IPS DF 19.7 (cell line): Measurements from ENCODE around the gene RBMS1.
"Not testable (repeated sequence)": the region's sequence is repeated elsewhere in the genome, so short reads cannot be mapped to it uniquely, and the experiment has no call there.

Source experiments
- DNase-seq: peaks from one replicate; pipeline ENCODE4 v3.0.0-alpha.2; 2013; ENCODE audit warnings: low read depth, low spot score

RBMS1 gene

GRCh38 chr2:160434254-160434948 is 59.2 kb downstream of the RBMS1 start:
- no peak for DNase-seq

GRCh38 chr2:160433466-160434140 is 60.0 kb downstream of the RBMS1 start:
- no peak for DNase-seq

- no peak for DNase-seq
Observed at GRCh38 chr2:160432633-160433032, 61.0 kb downstream of the RBMS1 start.

GRCh38 chr2:160431441-160431840 is 62.2 kb downstream of the RBMS1 start:
- no peak for DNase-seq

GRCh38 chr2:160430001-160430344 is 63.6 kb downstream of the RBMS1 start:
- no peak for DNase-seq

GRCh38 chr2:160429248-160430000 is 64.2 kb downstream of the RBMS1 start:
- DNase-seq = no peak

GRCh38 chr2:160428405-160428763 is 65.2 kb downstream of the RBMS1 start:
- no peak for DNase-seq

- DNase-seq = no peak
Observed at GRCh38 chr2:160427629-160428404, 65.8 kb downstream of the RBMS1 start.

- DNase-seq = no peak
Observed at GRCh38 chr2:160426604-160427003, 67.0 kb downstream of the RBMS1 start.

- no peak for DNase-seq
Observed at GRCh38 chr2:160425434-160426151, 68.0 kb downstream of the RBMS1 start.

- no peak for DNase-seq
Observed at GRCh38 chr2:160423126-160423525, 70.5 kb downstream of the RBMS1 start.

GRCh38 chr2:160421646-160422501 is 71.7 kb downstream of the RBMS1 start:
- DNase-seq = not testable (repeated sequence)

- DNase-seq = no peak
Observed at GRCh38 chr2:160420711-160421110, 72.9 kb downstream of the RBMS1 start.

GRCh38 chr2:160419776-160420505 is 73.7 kb downstream of the RBMS1 start:
- no peak for DNase-seq

GRCh38 chr2:160418853-160419252 is 74.8 kb downstream of the RBMS1 start:
- no peak for DNase-seq

- DNase-seq = no peak
Observed at GRCh38 chr2:160418398-160418765, 75.2 kb downstream of the RBMS1 start.

GRCh38 chr2:160417745-160418397 is 75.7 kb downstream of the RBMS1 start:
- no peak for DNase-seq

GRCh38 chr2:160415991-160416390 is 77.6 kb downstream of the RBMS1 start:
- no peak for DNase-seq

GRCh38 chr2:160411955-160412354 is 81.7 kb downstream of the RBMS1 start:
- DNase-seq = no peak
